HL-60 (cell line): ENCODE data around the gene CCDC144A.
"Not testable (repeated sequence)": the region's sequence is repeated elsewhere in the genome, so short reads cannot be mapped to it uniquely, and the experiment has no call there.

ENCODE experiments used
- DNase-seq, 2 experiments: peaks; one replicate each; pipeline ENCODE4 v3.0.0-alpha.2; 2010 to 2020; ENCODE audit warnings: low read depth in 1 of 2, low spot score in 1 of 2
- H3K27ac ChIP-seq: fragments of 250-450 bp; sonication (Bioruptor Pico); replicated peaks from 2 replicates; pipeline ENCODE4 v1.5.1; 2020; ENCODE audit warnings: mild to moderate bottlenecking, moderate library complexity
- H3K27me3 ChIP-seq: fragments of 250-450 bp; sonication (Bioruptor Pico); 2 replicates; pipeline ENCODE4 v1.5.1; 2021; ENCODE audit warnings: mild to moderate bottlenecking, moderate library complexity; ENCODE audit not compliant: insufficient read depth, poor library complexity, severe bottlenecking
- H3K4me3 ChIP-seq: replicated peaks from 2 replicates; pipeline ENCODE4 v1.5.1; 2011; ENCODE audit warnings: mild to moderate bottlenecking, control low read depth, low read length; ENCODE audit not compliant: insufficient read depth
- GABPA ChIP-seq: IDR thresholded peaks from 2 replicates; pipeline ENCODE4 v1.6.1; 2012; ENCODE audit warnings: low read depth
- POLR2AphosphoS5 ChIP-seq: IDR thresholded peaks from 2 replicates; pipeline ENCODE4 v1.6.1; 2012; ENCODE audit warnings: low read depth
- SPI1 ChIP-seq: IDR thresholded peaks from 2 replicates; pipeline ENCODE4 v1.6.1; 2012; ENCODE audit warnings: low read depth, mild to moderate bottlenecking, borderline replicate concordance
- TF ChIP-seq, protein P1 (sequence below): IDR thresholded peaks from 2 replicates; pipeline ENCODE4 v1.6.1; 2012; ENCODE audit warnings: low read depth; ENCODE audit not compliant: insufficient replicate concordance
- TF ChIP-seq, protein P2 (sequence below): IDR thresholded peaks from one replicate; pipeline ENCODE4 v1.5.1; 2011; ENCODE audit warnings: low read length, control low read depth, inconsistent platforms; ENCODE audit not compliant: insufficient read depth

Gene CCDC144A

DNA sequence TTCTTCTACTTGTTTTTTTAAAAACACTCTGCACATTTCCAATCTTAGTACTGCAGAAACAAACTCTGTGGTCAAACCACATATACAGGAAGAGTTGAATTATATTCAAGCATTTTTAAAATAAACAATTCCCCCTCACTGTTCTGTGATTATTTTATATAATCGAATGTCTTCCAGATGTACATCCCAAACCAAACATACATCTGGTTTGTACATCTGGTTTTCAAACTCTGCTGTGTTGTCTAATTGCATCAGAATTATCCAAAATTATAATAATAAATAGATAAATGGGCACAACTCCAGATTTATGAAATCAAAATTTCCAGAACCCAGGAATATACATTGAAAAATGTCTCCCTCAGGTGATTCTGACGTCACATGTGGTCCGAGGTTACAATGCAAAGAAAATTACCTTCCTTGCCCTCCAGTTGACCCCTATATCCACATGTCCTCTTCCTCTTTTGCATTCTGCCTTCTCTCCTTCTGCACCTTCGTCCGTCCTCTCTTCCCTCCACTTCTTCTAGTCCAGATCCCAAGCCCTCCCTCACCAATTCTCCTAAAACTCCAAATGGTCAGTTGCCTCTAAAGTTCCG is 13.3 kb upstream of the CCDC144A start:
- H3K27ac ChIP-seq: no peak overlapping the region
- H3K4me3 ChIP-seq: no peak overlapping the region
- TF ChIP-seq POLR2AphosphoS5: no peak
- no peak for TF ChIP-seq GABPA
- TF ChIP-seq, protein P1, sequence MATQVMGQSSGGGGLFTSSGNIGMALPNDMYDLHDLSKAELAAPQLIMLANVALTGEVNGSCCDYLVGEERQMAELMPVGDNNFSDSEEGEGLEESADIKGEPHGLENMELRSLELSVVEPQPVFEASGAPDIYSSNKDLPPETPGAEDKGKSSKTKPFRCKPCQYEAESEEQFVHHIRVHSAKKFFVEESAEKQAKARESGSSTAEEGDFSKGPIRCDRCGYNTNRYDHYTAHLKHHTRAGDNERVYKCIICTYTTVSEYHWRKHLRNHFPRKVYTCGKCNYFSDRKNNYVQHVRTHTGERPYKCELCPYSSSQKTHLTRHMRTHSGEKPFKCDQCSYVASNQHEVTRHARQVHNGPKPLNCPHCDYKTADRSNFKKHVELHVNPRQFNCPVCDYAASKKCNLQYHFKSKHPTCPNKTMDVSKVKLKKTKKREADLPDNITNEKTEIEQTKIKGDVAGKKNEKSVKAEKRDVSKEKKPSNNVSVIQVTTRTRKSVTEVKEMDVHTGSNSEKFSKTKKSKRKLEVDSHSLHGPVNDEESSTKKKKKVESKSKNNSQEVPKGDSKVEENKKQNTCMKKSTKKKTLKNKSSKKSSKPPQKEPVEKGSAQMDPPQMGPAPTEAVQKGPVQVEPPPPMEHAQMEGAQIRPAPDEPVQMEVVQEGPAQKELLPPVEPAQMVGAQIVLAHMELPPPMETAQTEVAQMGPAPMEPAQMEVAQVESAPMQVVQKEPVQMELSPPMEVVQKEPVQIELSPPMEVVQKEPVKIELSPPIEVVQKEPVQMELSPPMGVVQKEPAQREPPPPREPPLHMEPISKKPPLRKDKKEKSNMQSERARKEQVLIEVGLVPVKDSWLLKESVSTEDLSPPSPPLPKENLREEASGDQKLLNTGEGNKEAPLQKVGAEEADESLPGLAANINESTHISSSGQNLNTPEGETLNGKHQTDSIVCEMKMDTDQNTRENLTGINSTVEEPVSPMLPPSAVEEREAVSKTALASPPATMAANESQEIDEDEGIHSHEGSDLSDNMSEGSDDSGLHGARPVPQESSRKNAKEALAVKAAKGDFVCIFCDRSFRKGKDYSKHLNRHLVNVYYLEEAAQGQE: no peak
- TF ChIP-seq, protein P2, sequence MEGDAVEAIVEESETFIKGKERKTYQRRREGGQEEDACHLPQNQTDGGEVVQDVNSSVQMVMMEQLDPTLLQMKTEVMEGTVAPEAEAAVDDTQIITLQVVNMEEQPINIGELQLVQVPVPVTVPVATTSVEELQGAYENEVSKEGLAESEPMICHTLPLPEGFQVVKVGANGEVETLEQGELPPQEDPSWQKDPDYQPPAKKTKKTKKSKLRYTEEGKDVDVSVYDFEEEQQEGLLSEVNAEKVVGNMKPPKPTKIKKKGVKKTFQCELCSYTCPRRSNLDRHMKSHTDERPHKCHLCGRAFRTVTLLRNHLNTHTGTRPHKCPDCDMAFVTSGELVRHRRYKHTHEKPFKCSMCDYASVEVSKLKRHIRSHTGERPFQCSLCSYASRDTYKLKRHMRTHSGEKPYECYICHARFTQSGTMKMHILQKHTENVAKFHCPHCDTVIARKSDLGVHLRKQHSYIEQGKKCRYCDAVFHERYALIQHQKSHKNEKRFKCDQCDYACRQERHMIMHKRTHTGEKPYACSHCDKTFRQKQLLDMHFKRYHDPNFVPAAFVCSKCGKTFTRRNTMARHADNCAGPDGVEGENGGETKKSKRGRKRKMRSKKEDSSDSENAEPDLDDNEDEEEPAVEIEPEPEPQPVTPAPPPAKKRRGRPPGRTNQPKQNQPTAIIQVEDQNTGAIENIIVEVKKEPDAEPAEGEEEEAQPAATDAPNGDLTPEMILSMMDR: no peak
- TF ChIP-seq SPI1: no peak
- no peaks in the 10 kb centered on the region for H3K27me3 ChIP-seq
- DNase-seq: no peak

DNA sequence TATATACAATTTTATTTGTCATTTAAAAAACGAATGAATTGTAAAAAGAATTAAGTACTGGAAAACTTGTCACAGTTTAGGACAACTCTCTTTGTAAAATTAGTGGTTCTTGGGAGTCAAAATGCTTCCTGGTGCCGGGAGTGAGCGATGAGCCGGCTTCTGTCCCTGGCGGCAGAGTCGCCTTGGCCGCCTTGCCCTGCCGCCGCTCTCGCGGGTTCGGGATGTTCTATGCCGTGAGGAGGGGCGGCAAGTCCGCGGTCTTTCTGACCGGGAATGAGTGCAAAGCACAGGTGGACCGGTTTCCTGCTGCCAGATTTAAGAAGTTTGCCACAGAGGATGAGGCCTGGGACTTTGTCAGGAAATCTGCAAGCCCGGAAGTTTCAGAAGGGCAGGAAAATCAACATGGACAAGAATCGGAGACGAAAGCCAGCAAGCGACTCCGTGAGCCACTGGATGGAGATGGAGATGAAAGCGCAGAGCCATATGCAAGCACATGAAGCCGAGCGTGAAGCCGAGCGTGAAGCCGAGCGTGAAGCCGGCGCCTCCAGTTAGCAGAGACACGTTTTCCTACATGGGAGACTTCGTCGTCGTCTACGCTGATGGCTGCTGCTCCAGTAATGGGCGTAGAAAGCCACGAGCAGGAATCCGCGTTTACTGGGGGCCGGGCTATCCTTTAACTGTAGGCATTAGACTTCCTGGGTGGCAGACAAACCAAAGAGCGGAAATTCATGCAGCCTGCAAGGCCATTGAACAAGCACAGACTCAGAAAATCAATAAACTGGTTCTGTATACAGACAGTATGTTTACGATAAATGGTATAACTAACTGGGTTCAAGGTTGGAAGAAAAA is 6.5 kb upstream of the CCDC144A start:
- not testable (repeated sequence) for H3K27ac ChIP-seq, H3K4me3 ChIP-seq, DNase-seq, H3K27me3 ChIP-seq

DNA sequence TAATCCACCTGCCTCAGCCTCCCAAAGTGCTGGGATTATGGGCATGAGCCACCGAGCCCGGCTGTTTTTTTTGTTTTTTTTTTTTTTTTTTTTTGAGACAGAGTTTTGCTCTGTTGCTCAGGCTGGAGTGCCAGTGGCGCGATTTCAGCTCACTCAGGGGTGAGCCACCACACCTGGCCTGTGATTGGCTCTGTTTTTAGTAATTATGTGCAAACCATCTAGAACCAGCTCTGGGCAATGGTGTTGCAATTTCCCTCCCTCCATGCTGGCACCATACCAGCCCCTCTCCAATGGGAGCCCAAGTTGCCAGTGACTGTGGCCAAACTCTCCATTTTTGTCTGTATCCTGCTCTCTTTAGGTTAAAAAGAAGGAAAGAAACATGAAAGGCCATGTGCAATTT is 4.0 kb upstream of the CCDC144A start:
- not testable (repeated sequence) for H3K27me3 ChIP-seq, DNase-seq, H3K27ac ChIP-seq, H3K4me3 ChIP-seq

DNA sequence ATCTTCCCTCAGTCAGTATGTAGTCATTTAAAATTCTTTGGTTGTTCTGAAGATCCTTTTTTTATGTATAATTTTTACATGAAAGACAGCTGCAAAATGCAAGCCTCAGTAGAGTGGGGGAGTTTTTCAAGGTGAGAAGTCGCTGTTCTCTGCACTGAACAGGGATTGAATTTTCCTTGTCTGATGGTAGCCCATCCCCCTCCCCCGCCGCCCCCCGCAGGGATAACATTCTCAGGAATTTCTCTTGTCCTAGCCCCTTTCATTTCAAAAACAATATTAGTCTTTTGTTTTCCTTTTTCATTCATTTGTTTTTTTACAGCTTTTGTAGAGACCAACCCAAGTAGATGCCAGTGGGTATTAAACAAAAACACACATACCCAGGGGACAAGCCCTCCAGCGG is 2.9 kb upstream of the CCDC144A start:
- H3K27ac ChIP-seq: not testable (repeated sequence)

DNA sequence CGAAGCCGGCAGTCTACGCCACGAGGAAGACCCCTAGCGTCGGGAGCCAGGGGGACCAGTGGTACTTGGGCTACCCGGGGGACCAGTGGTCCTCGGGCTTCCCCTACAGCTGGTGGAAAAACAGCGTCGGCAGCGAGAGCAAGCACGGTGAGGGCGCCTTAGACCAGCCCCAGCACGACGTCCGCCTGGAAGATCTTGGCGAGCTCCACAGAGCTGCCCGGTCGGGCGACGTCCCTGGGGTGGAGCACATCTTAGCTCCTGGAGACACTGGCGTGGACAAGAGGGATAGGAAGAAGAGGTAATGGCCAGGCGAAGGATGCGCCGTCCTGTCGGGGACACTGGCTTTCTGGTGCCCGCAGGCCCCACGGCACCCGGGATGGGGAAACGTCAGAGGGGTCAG is 406 bp downstream of the CCDC144A start:
- DNase-seq, H3K4me3 ChIP-seq, H3K27me3 ChIP-seq, H3K27ac ChIP-seq: not testable (repeated sequence)

More for the DNA sequence above, 2.9 kb upstream of the CCDC144A start:
- DNase-seq, H3K27me3 ChIP-seq, H3K4me3 ChIP-seq: not testable (repeated sequence)

DNA sequence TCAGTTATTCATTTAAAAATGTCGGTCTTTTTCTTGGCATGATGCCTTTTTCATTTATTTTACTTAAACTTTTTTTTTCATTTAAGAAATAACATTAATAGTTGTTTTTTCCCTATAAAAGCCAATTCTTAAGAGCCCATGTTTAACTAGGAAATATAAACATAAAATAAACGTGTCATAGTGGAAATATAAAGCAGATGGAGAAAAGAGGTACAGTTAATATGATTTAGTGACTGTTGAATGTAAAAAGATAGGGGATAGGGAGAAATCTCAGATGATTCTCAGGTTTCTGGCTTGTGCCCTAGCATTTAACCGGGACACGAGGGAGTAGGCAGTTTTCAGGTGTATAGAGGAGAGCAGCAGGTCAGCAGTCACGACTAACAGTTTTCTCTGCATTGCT is 7.6 kb downstream of the CCDC144A start:
- not testable (repeated sequence) for H3K27ac ChIP-seq, H3K27me3 ChIP-seq, H3K4me3 ChIP-seq, DNase-seq

DNA sequence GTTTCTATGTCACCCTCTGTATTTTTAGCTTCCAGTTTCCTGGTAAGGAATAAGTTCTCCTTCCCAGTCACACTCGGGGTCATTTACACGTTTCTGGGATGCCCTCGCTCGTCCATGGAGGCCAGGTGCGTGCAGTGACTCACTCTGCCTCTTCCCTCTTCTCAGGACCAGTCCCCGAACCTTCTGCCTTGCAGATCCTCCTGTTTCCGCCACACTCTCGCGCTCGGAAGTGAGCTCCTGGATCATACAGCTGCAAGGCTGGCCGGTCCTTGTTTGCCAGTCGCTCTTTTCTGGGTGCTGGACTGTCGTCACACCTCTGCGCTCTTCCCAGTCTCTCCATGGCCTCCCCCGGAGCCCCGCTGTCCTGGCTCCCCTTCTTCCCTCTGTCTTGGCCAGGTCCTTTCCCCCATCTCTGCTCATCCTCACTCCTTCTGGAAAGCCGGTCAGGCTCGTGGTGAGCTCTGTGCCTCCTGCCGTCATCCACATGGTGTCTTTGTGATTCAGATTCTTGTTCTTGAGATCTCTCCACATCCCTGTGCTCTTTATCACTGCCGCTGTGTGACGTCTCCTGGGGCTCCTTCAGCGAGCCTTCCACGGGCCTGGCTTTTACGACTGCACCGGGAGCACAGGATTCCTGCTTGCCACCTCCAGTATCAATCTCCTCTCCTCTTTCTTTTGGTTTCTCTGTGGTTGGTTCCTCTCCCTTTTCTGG is 55.6 kb downstream of the CCDC144A start:
- H3K27me3 ChIP-seq, H3K4me3 ChIP-seq, DNase-seq: not testable (repeated sequence)

DNA sequence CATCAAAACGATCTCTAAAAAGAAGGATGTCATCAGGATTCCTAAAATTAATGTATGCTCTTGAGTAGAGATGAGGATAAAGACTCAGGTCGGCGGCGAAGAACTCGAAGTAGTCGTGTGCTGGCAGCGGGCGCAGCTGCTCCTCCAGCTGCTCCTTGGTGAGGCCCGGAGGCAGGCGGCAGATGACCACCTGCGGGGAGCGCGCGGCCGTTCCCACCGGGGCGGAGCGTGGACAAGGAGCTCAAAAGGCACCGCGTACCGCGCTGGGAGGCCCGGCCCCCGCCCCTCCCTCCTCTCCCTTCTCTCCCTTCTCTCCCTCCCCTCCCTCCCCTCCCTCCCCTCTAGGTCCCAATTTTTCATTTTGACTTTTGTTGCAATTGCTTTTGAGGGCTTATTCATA is 56.5 kb downstream of the CCDC144A start:
- DNase-seq, H3K27ac ChIP-seq, H3K4me3 ChIP-seq, H3K27me3 ChIP-seq: not testable (repeated sequence)

More for the DNA sequence above, 55.6 kb downstream of the CCDC144A start:
- H3K27ac ChIP-seq: not testable (repeated sequence)

DNA sequence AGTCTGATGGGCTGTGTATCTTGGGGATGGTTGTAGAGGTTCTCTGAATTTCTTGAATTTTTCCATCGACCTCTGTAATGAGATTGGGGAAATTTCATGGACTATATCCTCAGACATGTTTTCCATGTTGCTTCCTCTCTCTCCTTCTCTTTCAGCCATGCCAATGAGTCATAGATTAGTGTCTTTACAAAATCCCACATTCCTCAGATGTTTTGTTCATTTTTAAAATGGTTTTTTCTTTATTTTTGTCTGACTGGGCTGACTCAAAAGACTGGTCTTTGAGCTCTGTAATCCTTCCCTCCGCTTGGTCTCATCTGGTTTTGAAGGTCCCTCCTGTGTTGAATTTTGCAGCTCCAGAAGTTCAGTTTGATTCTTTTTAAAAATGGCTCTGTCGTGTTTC is 60.5 kb downstream of the CCDC144A start:
- not testable (repeated sequence) for H3K27me3 ChIP-seq, H3K27ac ChIP-seq, DNase-seq, H3K4me3 ChIP-seq

DNA sequence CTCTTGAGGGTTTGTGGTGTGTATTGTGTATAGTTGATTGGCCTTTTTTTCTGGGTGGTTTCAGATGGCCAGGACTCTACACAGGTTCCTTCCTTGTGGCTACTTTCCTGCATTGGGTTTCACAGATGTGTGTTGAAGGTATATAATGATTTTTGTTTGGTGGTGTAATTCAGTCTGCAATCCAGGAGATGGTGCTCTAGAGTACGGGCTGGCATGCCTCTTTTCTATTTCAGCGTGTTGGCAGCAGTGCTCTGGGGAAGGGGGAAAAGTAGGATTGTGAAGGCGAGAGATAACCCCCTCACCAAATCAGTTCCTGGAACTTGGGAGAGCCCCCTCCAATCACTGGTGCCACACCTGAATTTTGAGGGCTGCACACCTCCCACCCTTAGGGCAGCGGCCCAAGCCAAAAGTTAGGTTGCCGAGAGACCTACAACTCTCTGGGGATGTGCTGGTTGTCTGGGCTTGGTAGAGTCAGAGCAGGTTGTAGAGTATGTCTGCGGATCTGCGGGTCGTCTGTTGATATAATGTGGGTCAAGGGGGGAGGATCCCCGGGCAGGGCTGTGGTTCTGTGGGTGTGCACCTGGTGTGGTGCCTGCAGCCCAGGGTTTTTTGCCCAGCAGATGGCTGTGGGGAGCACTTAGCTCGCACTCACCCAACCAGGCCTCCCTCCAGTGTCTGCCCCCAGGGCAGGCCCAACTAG is 61.3 kb downstream of the CCDC144A start:
- not testable (repeated sequence) for DNase-seq, H3K27me3 ChIP-seq, H3K4me3 ChIP-seq, H3K27ac ChIP-seq

DNA sequence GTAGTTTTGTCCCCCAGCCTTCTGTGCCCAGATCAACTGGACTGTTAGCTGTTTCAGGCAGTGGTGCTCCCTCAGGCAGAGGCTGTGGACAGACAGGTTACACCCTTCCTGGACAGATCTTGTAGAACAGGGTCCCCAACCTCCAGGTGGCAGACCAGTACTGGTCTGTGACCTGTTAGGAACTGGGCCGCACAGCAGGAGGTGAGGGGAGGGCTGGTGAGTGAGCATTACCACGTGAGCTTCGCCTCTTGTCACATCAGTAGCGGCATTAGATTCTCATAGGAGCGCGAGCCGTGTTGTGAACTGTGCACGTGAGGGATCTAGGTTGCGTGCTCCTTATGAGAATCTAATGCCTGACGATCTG is 61.9 kb downstream of the CCDC144A start:
- not testable (repeated sequence) for H3K27ac ChIP-seq, DNase-seq, H3K27me3 ChIP-seq, H3K4me3 ChIP-seq
